ENCODE measurements around the gene PRKAR1B.

The PRKAR1B gene

GRCh38 chr7:513521-514166, 213.4 kb downstream of the PRKAR1B start:
- no peak for TF ChIP-seq CTCF (IDR thresholded peaks at IDR 0.05)
- H3K36me3 ChIP-seq: no peaks in the 10 kb centered on the region
- no peak overlapping the region for H3K27ac ChIP-seq
- peaks cover 0 to 4% of the 10 kb centered on the region in 2 experiments for H3K4me1 ChIP-seq (ENCODE audit: control insufficient read depth in 1 of 2, insufficient read depth in 1 of 2, low read depth in 1 of 2, low read length in 1 of 2)
- H3K9me3 ChIP-seq: no peaks in the 10 kb centered on the region
- peaks cover 51% of the 10 kb centered on the region for H3K27me3 ChIP-seq
- H3K4me3 ChIP-seq (ENCODE audit: low read depth in 1 of 2, low read length in 1 of 2): no peak overlapping the region

GRCh38 chr7:512541-513311, 214.4 kb downstream of the PRKAR1B start:
- Histone ChIP-seq H3K36me3 (no peaks in the 10 kb centered on the region), H3K4me1 (ENCODE audit: control insufficient read depth in 1 of 2, insufficient read depth in 1 of 2, low read depth in 1 of 2, low read length in 1 of 2) (no peaks in the 10 kb centered on the region), H3K27me3 (peaks cover 42% of the 10 kb centered on the region), H3K9me3 (no peaks in the 10 kb centered on the region), H3K27ac (no peak overlapping the region), H3K4me3 (ENCODE audit: low read depth in 1 of 2, low read length in 1 of 2) (no peak overlapping the region)
- no peak for TF ChIP-seq CTCF (IDR thresholded peaks at IDR 0.05)

GRCh38 chr7:512146-512510, 215.0 kb downstream of the PRKAR1B start:
- Histone ChIP-seq H3K27me3 (peaks cover 36% of the 10 kb centered on the region), H3K36me3 (no peaks in the 10 kb centered on the region), H3K27ac (no peak overlapping the region), H3K4me3 (ENCODE audit: low read depth in 1 of 2, low read length in 1 of 2) (no peak overlapping the region), H3K4me1 (ENCODE audit: control insufficient read depth in 1 of 2, insufficient read depth in 1 of 2, low read depth in 1 of 2, low read length in 1 of 2) (no peaks in the 10 kb centered on the region), H3K9me3 (no peaks in the 10 kb centered on the region)
- no peak for TF ChIP-seq CTCF (IDR thresholded peaks at IDR 0.05)

GRCh38 chr7:511476-512145, 215.5 kb downstream of the PRKAR1B start:
- H3K4me1 ChIP-seq (ENCODE audit: control insufficient read depth in 1 of 2, insufficient read depth in 1 of 2, low read depth in 1 of 2, low read length in 1 of 2): no peaks in the 10 kb centered on the region
- no peaks in the 10 kb centered on the region for H3K36me3 ChIP-seq
- no peak for TF ChIP-seq CTCF (IDR thresholded peaks at IDR 0.05)
- H3K27ac ChIP-seq: no peak overlapping the region
- H3K9me3 ChIP-seq: no peaks in the 10 kb centered on the region
- H3K4me3 ChIP-seq (ENCODE audit: low read depth in 1 of 2, low read length in 1 of 2): no peak overlapping the region
- peaks cover 31% of the 10 kb centered on the region for H3K27me3 ChIP-seq

- Histone ChIP-seq H3K36me3 (no peaks in the 10 kb centered on the region), H3K4me3 (ENCODE audit: low read depth in 1 of 2, low read length in 1 of 2) (no peak overlapping the region), H3K4me1 (ENCODE audit: control insufficient read depth in 1 of 2, insufficient read depth in 1 of 2, low read depth in 1 of 2, low read length in 1 of 2) (no peaks in the 10 kb centered on the region), H3K9me3 (no peaks in the 10 kb centered on the region), H3K27me3 (peaks cover 23% of the 10 kb centered on the region), H3K27ac (no peak overlapping the region)
- no peak for TF ChIP-seq CTCF (IDR thresholded peaks at IDR 0.05)
Measured at GRCh38 chr7:510782-511281, 216.2 kb downstream of the PRKAR1B start.

All from neutrophil (primary cell).